PC-3 (cell line): Measurements from ENCODE around the gene LRRTM3.

Source experiments
- CTCF ChIP-seq: fragments of 300-600 bp; sonication (generic); conservative IDR thresholded peaks from 2 replicates; pipeline ENCODE4 v1.5.1; 2017; ENCODE audit warnings: antibody characterized with exemption, low read depth, mild to moderate bottlenecking, low read length
- EZH2 ChIP-seq: fragments of 300-600 bp; sonication (generic); IDR thresholded peaks from one replicate; pipeline ENCODE4 v1.6.1; 2017; ENCODE audit warnings: antibody characterized with exemption, mild to moderate bottlenecking, low read length; ENCODE audit not compliant: unreplicated experiment
- EZH2phosphoT487 ChIP-seq: fragments of 300-600 bp; sonication (generic); IDR thresholded peaks from 2 replicates; pipeline ENCODE4 v1.6.1; 2018; ENCODE audit warnings: mild to moderate bottlenecking, antibody characterized with exemption, low read length, borderline replicate concordance

GRCh38 chr10:67140641-67141040 lies 214.8 kb downstream of the LRRTM3 start:
- TF ChIP-seq EZH2phosphoT487 (no peak), CTCF (no peak), EZH2 (no peak)
